Activated naive CD4-positive, alpha-beta T cell (primary cell): ENCODE measurements around the gene SERPINA6.
"Not testable (repeated sequence)": the region's sequence is repeated elsewhere in the genome, so short reads cannot be mapped to it uniquely, and the experiment has no call there.

Experiments
- DNase-seq, 4 experiments: peaks; one replicate each; lab custom pipeline; 2025; lab: John Stamatoyannopoulos, UW

The SERPINA6 gene

DNA sequence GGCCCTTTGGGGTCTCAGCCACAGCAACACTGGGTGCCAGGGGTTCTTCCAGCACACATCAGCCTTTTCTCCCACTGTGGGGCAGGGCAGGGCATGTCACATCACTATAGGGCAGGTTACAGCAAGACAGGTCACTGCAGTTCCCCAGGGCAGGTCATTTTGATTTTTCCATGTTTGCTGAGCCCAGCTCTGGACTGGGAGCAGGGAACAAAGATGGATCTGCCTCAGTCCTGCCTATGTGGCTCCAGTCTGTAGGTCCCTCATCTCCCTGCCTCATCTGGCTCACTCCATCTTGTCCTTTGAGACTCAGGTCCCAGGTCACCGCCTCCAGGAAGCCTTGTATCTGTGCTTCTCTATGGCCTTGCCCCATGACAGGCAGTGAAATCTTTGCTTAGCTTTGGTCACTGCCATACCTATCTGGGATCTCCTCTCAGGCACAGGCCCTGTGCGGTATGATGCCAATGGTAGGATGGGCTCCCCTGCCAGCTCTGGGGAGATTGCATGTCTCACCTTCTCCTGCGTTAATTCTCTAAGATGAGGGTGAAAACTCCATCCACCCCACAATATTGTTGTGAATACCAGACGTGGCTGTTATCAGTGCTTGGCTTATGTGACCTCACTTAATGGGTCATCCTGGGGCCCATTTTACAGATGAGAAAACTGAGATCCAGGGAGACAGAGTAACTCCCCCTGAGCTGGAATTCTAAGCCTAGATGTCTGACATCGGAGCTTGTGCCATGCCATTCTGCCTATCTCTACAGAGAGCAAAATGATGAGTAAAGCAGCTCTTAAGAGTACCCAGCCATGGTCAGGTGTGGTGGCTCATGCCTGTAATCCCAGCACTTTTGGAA is 1.5 kb downstream of the SERPINA6 start:
- DNase-seq, result no peak

DNA sequence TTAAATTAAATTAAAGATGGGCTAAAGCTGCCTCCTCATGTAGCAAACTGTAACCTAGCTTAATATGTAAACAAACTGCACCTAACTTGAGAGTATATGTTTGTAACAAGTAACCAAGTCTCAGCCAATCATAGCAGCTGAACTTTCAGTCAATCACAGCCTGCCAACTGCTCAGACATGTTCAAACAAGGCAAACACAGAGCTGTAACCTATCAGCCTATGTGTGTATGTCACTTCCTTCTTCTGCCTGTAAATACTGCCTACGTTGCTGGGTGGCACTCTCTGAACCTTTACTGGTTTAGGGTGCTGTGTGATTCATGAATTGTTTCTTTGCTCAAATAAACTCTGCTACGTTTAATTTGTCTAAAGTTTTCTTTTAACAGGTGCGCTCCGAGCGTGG is 2.9 kb downstream of the SERPINA6 start:
- DNase-seq, result no peak

DNA sequence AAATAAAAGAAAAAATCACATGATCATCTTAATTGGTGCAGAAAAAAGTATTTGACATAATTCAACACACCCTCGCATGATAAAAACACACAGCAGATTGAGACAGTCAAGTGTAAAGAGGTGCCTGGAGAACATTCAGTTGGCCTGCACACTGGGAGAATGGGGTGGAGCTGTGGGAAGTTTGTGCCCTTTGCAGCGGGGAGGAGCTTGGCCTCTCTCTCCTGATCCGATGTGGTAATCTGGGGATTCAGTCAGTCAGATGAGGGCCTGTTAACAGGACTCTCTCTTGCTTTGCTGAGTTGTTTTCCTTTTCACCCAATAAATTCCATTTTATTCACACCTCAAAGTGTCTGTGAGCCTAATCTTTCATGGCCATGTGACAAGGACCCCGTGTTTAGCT is 5.9 kb downstream of the SERPINA6 start:
- DNase-seq, result no peak

DNA sequence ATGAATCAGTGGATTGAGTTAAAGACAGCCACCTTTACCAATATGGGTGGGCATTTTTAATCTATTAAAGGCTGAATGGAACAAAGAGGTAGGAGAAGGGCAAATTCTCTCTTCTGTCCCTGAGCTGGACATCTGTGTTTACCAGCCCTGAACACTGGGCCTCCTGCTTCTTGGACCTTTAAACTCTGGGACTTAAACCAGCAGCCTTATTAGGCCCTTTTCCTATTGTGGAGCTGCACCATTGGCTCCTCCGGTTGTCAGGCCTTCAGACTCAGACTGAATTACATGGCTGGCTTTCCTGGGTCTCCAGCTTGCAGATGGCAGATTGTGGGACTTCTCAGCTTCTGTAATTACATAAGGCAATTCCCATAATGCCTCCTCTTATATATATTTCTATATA is 6.4 kb downstream of the SERPINA6 start:
- no peak for DNase-seq

DNA sequence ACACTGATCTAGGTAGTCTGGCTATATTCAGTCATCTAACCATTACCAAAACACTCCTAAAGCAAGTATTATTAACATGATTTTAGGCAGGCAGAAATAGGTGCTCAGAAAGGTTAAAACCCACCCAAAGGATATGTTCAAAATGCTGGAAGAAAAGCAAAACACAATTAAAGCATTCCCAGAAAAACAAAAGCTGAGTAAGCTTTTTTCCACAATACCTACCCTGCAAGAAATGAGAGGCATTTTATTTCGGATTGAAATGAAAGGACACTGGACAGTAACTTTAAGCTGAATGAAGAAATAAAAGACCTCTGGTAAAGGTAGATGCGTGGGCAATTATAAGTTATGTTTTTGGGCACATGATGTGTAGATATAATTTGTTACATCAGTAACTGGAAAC is 8.2 kb downstream of the SERPINA6 start:
- DNase-seq, result no peak

DNA sequence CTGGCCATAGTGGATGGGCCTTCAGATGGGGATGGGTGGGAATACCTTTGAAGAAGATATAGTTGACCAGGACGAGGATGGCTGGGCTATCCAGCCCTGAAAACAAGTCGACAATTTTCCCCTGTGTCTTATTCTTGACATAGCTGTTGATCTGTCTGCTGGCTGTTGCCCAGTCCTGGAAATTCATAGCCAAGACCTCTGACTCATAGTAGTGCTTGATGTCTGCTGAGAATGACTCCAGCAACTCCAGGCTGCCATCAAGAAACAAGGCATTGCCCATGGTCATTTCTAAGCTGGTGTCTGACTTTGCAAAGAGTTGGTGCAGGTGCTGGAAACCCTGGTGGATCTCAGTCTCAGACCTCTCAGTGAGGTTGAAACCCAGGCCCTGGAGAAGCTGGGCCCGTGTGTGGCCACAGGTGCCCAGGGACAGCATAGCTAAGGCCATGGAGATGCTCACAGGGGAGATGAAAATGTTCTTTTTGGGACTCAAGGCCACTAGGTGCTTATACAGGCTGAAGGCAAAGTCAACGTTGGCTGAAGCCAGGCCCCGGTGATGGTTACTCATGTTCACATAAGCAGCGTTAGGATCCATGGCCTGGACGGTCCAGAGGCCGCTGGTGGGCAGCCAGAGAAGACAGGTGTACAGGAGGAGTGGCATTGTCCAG is 9.0 kb downstream of the SERPINA6 start:
- DNase-seq, result no peak

DNA sequence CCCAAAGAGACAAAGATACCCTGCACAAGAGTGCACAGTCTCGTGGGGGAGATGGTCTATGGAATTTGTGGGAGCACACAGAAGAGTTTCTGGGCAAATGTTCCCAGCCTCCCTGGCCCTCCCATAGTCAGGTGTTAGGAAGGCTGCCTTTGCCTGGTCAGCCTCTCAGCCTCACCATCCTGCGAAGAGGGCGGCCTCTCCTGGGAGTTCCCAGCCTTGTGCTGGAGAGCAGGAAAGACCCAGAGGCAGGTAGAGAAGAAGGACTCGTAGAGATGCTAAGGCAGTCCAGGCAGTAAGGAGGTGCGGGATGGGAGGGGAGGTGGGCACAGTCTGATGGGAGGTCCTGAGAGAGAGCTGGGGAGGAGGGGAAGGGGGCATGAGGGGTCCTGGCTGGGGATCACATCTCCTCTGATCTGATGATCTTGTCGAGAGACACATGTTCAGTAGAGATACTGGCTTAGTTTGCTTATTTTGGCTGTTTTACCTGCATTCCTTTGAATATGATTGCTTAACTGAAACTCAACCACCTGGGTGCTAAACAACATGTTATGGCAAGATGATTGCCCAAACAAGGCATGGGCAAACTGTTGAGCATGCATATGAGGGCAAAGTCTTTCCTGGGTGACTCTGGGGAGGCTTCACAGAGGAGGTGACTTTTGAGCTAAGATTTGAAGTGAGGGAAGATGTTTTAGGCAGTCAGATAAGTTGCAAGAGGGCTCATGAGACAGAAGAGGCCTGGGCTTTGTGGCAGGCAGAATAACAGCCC is 10.5 kb downstream of the SERPINA6 start:
- no peak for DNase-seq

DNA sequence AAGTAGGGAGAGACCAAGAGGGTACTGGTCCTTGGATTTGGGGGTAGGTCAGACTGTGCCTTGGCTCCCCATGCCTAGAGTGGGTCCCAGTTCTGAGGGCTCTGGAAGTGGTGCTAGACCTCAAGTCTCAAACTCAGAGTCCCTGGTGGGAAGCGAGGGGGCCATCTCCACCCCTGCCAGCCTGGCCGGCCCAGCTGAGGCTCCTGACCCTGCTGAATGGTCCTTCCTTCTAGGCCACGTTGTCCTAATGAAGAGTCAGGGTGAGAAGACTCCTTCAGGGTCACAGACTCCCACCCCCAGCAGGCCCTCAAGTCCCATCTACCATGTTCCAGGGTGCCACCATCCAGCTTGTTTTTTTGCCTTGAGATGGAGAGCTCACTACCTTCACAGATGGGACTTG is 12.9 kb downstream of the SERPINA6 start:
- no peak for DNase-seq

DNA sequence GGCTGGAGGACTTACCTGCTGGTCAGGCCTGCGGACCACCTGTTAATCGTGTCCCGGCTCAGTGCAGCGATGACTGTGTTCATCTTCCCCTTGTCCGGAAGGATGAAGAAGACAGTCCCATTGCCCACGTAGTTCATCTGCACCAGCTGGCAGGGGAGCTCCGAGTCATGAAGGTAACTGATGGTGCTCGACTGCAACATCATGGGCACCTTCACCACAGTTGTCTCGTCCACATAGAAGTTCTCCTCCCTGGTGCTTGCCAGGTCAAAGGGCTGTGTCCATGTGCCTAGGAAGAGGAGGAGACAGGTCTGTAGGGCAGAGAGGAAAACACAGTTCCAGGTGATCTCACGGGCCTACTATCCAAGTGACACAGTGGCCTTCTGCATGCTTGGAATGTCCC is 13.4 kb downstream of the SERPINA6 start:
- DNase-seq, result no peak

DNA sequence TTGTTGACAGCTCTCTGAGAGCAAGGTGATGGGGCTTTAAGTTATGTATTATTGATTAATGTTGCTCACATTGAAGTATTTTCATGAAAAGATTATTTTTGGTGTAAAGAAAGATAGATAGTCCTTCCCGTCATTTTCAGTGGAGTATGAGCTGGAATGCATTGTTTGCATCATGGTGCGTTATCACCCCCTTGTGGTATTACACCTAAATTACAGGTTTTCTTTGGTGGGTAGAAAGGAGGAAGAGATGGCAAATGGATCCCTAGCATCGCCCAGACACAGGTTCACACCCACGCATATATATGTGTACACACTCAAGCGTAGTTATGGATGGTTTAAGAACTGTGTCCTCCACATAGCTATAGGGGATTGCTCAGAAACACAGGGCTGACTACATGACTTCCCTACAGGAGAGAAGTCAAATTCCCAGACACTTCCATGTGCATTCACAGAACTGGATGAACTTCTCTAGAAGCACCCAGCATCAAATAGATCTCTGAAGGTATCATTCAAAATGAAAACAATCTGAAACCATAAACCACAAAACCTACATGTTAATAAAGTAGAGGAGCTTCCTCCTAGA is 15.6 kb downstream of the SERPINA6 start:
- no peak for DNase-seq

DNA sequence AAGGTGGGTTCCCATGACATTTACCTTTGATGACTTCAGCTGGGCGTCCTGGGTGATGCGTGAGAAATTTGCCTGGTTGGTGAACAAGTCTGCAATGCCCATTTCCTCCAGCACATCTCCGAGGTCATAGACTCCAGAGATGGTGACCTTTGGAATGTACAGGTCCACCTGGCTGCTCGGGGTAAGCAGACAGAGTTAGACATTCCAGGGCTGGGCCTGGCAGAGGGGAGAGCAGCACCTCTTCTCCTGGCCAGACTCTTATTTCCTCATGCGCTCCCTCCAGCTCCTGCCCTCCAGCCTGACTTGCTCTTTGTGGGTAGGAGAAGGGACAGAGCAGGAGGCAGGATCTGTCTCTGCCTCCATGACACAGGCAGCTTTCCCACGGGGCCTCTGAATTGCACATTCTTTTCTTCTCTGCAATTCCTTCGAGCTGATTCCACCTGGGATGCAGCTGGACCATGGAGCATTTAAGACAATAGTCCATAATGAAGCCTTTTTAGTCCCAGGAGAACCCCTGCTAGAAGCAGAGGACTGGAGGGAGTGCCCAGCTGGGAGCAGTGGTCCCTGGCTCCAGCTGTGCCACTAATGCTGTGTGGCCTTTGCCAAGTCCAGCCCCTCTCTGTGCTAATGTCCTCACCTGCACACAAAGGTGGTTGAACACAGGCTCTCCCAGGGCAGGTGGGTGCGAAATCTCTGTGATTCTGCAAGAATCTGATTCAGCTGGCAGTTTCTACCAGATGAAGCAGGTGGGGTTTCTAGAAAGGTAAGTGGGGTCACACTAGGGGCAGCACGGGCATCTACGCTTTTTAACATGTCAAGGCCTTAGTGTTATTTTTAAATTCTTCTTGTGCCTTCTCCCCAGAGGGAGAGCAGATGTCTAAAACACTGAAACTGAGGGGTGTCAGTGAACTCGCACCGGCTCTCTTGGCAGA is 16.8 kb downstream of the SERPINA6 start:
- DNase-seq, result no peak

DNA sequence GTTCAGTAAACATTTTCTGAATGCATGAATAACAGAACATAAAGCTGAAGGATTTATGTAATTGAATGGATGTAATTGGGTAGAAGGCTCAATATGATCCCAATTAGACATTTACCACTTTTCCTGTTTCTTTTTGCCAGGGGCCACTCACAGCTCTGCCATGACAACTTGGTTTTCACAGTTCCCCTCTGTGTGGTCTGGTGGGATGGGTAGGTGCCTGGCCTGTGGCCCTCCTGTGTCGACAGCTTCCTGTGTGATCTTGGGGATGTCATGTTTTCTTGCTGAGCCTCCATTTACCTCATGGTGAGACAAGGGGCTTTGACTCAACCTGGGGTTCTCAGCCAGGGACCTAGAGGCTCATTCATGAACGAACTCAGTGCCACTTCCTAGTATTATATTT is 17.5 kb downstream of the SERPINA6 start:
- DNase-seq, result no peak

DNA sequence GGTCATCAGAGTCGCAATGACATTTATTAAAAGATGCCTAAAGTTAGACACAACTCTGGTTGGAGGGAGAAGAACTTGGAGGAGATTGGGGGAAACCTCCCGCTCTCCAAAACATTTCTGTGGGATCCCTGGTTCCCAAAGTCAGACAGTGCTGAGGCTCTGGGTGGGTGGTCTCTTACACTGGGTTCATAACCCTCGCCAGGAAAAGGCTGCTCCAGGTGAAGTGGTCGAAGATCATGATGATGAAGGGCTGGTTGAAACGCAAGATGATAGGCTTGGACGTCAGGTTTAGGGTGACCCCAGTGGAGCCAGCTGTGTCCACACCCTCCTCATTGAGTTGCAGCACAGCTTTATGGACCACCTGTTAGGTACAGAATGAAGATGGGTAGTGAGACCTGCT is 18.9 kb downstream of the SERPINA6 start:
- DNase-seq, result no peak

DNA sequence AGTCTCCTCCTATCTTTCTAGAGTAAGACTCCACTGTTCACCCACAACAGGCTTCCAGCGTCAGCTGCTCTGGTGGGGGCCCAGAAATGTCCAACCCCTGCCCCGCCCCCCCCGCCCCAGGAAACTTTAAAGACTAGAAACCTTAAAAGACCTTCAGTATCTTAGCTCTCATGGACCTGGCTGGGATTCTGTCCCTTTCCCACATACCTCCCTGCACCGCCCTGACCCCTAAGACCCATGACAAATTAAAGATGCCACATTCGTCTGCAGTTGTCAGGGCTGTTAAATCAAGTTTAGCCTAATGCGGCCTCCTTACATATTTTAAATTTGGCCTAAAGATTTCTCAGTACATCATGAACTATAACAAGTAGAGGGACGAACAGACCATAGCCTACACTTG is 20.0 kb downstream of the SERPINA6 start:
- DNase-seq, result no peak

DNA sequence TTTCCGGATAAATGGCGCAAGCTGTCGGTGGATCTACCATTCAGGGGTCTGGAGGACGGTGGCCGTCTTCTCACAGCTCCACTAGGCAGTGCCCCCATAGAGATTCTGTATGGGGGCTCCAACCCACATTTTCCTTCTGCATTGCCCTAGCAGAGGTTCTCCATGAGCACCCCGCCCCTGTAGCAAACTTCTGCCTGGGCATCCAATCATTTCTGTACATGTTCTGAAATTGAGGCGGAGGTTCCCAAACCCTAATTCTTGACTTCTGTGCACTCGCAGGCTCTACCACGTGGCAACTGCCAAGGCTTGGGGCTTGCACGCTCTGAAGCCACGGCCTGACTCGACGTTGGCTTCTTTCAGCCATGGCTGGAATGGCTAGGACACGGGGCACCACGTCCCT is 25.0 kb downstream of the SERPINA6 start:
- DNase-seq, result no peak

DNA sequence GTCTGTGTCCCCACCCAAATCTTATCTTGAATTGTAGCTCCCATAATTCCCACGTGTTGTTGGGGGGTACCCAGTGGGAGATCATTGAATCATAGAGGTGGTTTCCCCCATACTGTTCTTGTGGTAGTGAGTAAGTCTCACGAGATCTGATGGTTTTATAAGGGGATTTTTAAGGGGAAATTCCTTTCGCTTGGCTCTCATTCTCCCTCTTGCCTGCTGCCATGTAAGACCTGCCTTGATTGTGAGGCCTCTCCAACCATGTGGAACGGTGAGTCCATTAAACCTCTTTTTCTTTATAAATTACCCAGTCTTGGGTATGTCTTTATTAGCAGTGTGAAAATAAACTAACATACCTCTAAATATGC is 27.0 kb downstream of the SERPINA6 start:
- not testable (repeated sequence) for DNase-seq

DNA sequence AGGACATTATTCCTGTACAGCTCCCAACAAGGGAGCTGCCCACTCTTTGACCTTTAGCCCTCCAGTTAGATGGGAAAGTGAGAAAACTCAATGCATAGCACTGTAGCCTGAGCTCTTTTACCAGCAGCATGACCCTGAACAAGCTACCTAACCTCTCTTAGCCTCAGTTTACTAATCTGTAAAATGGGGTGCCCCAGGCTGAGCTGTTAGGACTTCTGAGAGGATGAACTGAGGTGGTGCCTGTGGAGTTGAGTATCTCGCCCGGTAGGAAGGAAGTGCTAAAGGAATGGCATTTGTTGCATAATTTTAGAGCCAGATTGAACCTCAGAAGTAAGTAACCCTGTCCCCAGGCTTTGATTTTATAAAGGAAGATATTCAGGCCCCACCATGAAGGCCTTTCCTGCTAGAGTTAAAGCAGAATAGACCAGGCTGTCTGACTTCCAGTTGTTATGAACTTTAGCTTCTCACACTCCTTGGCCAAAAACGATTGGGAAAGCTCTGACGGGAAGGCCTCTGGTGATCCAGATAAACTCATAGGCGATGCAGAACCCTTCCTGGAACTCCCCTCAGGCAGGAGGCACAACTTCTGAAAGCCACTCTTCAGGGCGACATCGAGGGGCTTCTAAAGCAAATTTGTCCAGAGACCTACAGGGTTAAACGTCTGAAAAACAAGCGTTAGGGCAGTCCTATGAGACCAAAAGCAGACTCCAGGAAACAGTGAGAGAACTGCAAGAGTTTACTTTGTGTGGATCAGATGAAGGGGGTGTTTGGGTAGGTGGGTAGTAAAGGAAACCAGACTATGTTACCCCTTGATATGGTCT is 27.6 kb downstream of the SERPINA6 start:
- no peak for DNase-seq

DNA sequence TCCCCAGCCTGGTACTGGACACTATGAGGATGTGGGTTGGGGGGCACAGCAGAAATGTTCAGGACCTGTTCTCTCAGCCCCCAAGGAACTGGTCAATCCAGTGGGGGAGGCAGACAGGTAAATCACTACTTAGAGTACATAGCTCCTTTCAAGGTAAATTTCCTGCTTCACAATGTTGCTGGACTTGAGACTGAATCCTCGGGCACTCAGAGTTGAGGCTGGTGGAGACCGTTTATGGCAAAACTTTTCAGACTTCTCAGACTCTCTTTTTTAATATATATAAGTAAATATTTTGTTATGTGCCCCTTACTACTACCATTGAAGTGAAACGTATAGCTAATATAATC is 29.6 kb downstream of the SERPINA6 start:
- DNase-seq, result no peak

DNA sequence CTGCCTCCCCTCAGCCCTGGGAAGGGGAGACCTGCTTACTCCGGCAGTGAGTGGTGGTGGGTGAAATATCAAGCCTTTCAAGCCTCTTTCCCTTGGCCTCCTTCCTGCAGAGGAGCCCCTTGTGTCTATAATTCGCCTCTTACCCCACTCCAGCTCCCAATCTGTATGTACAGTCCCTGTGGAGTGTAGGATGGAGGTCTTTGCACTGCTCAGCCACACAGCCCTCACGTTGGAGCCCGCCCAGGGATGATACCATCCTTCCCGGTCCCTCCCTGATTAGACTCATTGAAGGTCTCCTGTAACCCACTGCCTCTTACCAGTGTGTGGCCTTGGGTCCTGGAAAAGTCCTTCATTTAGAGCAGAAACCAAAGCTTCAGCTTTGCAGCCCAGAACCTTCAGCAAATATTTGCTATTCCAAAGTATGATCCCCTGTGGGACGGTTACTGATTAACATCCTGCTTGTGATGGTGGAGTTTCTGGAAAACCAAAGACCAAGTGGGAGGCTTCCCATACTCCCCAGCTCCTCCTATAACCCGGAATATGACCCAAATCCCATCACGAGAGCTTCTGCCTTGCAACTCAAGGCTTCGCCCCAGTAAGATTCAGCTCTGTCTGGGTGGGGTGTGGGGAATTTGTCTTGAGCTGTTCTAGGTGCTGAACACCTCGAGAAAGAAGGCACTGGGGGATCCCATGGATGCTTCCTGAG is 30.1 kb downstream of the SERPINA6 start, which contains the start of gene SERPINA10:
Gene SERPINA10 (minus strand): TSS at position 397 of the 706 bp plus-strand sequence. CDS start 2,675 bp downstream, outside the sequence.
- DNase-seq, result no peak

DNA sequence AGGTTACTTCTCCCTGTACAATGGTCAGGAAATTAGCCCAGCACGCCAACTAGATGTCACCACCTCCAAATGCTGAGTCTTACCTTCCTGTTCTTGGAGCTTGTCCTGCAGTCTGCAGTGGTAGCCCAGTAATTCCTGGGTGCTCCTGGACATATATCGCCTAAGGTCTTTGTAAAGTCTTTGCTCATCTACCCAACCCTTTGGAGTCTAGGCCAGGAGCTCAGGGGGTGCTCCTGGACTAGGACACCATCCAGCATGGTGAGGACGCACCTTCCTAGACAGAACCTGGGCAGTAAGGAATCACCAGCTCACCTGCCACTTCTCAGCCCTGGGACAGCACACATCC is 30.6 kb downstream of the SERPINA6 start:
- DNase-seq, result no peak
